Keratinocyte (primary cell): ENCODE results near the gene HOXD13. TPM values are rescaled to one million over a fixed set of nuclear protein-coding genes. Genes with fewer than 3 reads are reported as not detected.
A peak's percentile ranks its signal among the peaks of the same experiment; 100 is the strongest.

ENCODE experiments used
- DNase-seq: peaks from one replicate; pipeline ENCODE4 v3.0.0-alpha.2; 2011; ENCODE audit warnings: low read depth, missing footprints, low spot score
- FAIRE-seq: peaks from 2 replicates; lab custom pipeline; 2011; peaks lifted over from hg19 to GRCh38; lab: Jason Lieb, UNC
- H2AFZ ChIP-seq: 2 replicates; pipeline ENCODE4 v1.6.0; 2012; ENCODE audit warnings: low read length, control low read depth, inconsistent platforms; ENCODE audit not compliant: control insufficient read depth
- H3K27ac ChIP-seq: 2 replicates; pipeline ENCODE4 v1.5.1; 2011; ENCODE audit warnings: low read length; ENCODE audit not compliant: control insufficient read depth, insufficient read depth
- H3K27me3 ChIP-seq: 3 replicates; pipeline ENCODE4 v1.6.0; 2011; ENCODE audit warnings: low read length; ENCODE audit not compliant: control insufficient read depth, insufficient read depth; ENCODE audit errors: extremely low read depth
- H3K36me3 ChIP-seq, 2 experiments: 2 replicates in 1 of 2; 3 replicates in 1 of 2; pipeline ENCODE4 v1.5.1; 2011; ENCODE audit warnings: low read length in 2 of 2, mild to moderate bottlenecking in 1 of 2; ENCODE audit not compliant: control insufficient read depth in 2 of 2, insufficient read depth in 2 of 2; ENCODE audit errors: extremely low read depth in 1 of 2
- H3K4me1 ChIP-seq: 3 replicates; pipeline ENCODE4 v1.5.1; 2011; ENCODE audit warnings: low read length; ENCODE audit not compliant: control insufficient read depth, insufficient read depth; ENCODE audit errors: extremely low read depth
- H3K4me2 ChIP-seq: 3 replicates; pipeline ENCODE4 v1.6.0; 2011; ENCODE audit warnings: low read depth, low read length; ENCODE audit not compliant: control insufficient read depth, insufficient read depth; ENCODE audit errors: extremely low read depth
- H3K4me3 ChIP-seq, 3 experiments: fragments of 200-600 bp in 1 of 3; sonication (generic) in 1 of 3; 2 replicates in 2 of 3; 3 replicates in 1 of 3; pipeline ENCODE4 v1.5.1; 2011 to 2016; ENCODE audit warnings: low read length in 3 of 3, mild to moderate bottlenecking in 3 of 3, control low read depth in 2 of 3, inconsistent platforms in 1 of 3, low read depth in 1 of 3, mixed read lengths in 1 of 3, mixed run types in 1 of 3, moderate library complexity in 1 of 3; ENCODE audit not compliant: control insufficient read depth in 2 of 3, insufficient read depth in 2 of 3; ENCODE audit errors: extremely low read depth in 1 of 3
- H3K79me2 ChIP-seq: 2 replicates; pipeline ENCODE4 v1.6.0; 2012; ENCODE audit warnings: low read length; ENCODE audit not compliant: control insufficient read depth, insufficient read depth
- H3K9ac ChIP-seq: 3 replicates; pipeline ENCODE4 v1.6.0; 2011; ENCODE audit warnings: low read length; ENCODE audit not compliant: control insufficient read depth, insufficient read depth; ENCODE audit errors: extremely low read depth
- H3K9me1 ChIP-seq: 3 replicates; pipeline ENCODE4 v1.6.0; 2011; ENCODE audit warnings: low read length; ENCODE audit not compliant: control insufficient read depth, insufficient read depth; ENCODE audit errors: extremely low read depth
- H3K9me3 ChIP-seq: 2 replicates; pipeline ENCODE4 v1.5.1; 2012; ENCODE audit warnings: low read depth, low read length; ENCODE audit not compliant: control insufficient read depth
- H4K20me1 ChIP-seq: 3 replicates; pipeline ENCODE4 v1.6.0; 2011; ENCODE audit warnings: low read length; ENCODE audit not compliant: control insufficient read depth, insufficient read depth; ENCODE audit errors: extremely low read depth
- CTCF ChIP-seq, 3 experiments: IDR thresholded peaks in 1 of 3; conservative IDR thresholded peaks in 1 of 3; optimal IDR thresholded peaks in 1 of 3; 2 replicates in 2 of 3; 3 replicates in 1 of 3; pipeline versions ENCODE3 to v1.5.1; 2011; ENCODE audit warnings: low read length in 3 of 3, mild to moderate bottlenecking in 3 of 3, moderate library complexity in 2 of 3, control low read depth in 1 of 3, inconsistent platforms in 1 of 3; ENCODE audit not compliant: insufficient read depth in 2 of 3; ENCODE audit errors: extremely low read depth in 1 of 3
- EZH2 ChIP-seq: IDR thresholded peaks from one replicate; pipeline ENCODE4 v1.6.1; 2012; ENCODE audit warnings: inconsistent platforms, mild to moderate bottlenecking, low read length, moderate library complexity
- dilution Hi-C: fragments of 300-500 bp; cut with MboI; formaldehyde crosslinking; loops from one replicate; pipeline ENCODE4 v1.7.0; 2020; ENCODE audit warnings: low sequenced_read_pairs; ENCODE audit not compliant: extremely low pct_ligation_motif_present
- polyA plus RNA-seq, 5 experiments: library from polyadenylated mRNA; depleted of rRNA in 3 of 5; stranded (reverse) in 3 of 5; stranded (forward) in 1 of 5; unstranded in 1 of 5; fragments of >200 nt; gene quantifications; 1 replicate in 1 of 5; 2 replicates in 3 of 5; 3 replicates in 1 of 5; pipeline versions ENCODE4 v1.2.1 to v1.2.3, GENCODE V29; 2011 to 2012; ENCODE audit warnings: missing spikeins in 2 of 5, low read depth in 1 of 5, low replicate concordance in 1 of 5

Gene HOXD13
- polyA plus RNA-seq, 1 donor (not counting 4 experiments of a cell fraction or from before 2014, with no cell fraction given), result not detected

- Histone ChIP-seq H4K20me1 (no peaks in the 10 kb centered on the region), H3K4me1 (no peaks in the 10 kb centered on the region), H3K27ac (no peak overlapping the region), H3K9ac (no peak overlapping the region), H3K79me2 (no peaks in the 10 kb centered on the region), H3K4me2 (peak overlapping the region; percentile 34), H3K27me3 (peaks cover 92% of the 10 kb centered on the region), H3K36me3 (no peaks in the 10 kb centered on the region), H2AFZ (no peak overlapping the region), H3K9me1 (no peaks in the 10 kb centered on the region), H3K4me3 (peak overlapping the region in 1 of 3 experiments; percentile 26), H3K9me3 (peaks cover 8% of the 10 kb centered on the region)
- no peak for DNase-seq
- dilution Hi-C loops, result no loop called here
- TF ChIP-seq CTCF (optimal IDR thresholded peaks at IDR 0.05 in 1 of 3, IDR thresholded peaks at IDR 0.05 in 1 of 3, conservative IDR thresholded peaks at IDR 0.05 in 1 of 3; ENCODE audit: extremely low read depth in 1 of 3, insufficient read depth in 2 of 3, low read length in 3 of 3), result no peak
- no peak for TF ChIP-seq EZH2
- no peak for FAIRE-seq
These were observed 44.1 kb downstream of the HOXD13 start for GRCh38 chr2:176136374-176137251.

GRCh38 chr2:176137252-176137580, 44.7 kb downstream of the HOXD13 start:
- DNase-seq (no peak), FAIRE-seq (no peak)
- Histone ChIP-seq H3K36me3 (no peaks in the 10 kb centered on the region), H2AFZ (no peak overlapping the region), H4K20me1 (no peaks in the 10 kb centered on the region), H3K4me3 (no peak overlapping the region), H3K4me2 (no peak overlapping the region), H3K4me1 (no peaks in the 10 kb centered on the region), H3K79me2 (no peaks in the 10 kb centered on the region), H3K9me1 (no peaks in the 10 kb centered on the region), H3K27ac (no peak overlapping the region), H3K9ac (no peak overlapping the region), H3K27me3 (peaks cover 91% of the 10 kb centered on the region), H3K9me3 (peaks cover 8% of the 10 kb centered on the region)
- dilution Hi-C loops, result no loop called here
- TF ChIP-seq CTCF (optimal IDR thresholded peaks at IDR 0.05 in 1 of 3, IDR thresholded peaks at IDR 0.05 in 1 of 3, conservative IDR thresholded peaks at IDR 0.05 in 1 of 3; ENCODE audit: extremely low read depth in 1 of 3, insufficient read depth in 2 of 3, low read length in 3 of 3) (no peak), EZH2 (peak; percentile 73)
